Muscle of leg (tissue), 11 donors: Measurements from ENCODE around the gene BRI3. TPM values are rescaled to one million over a fixed set of nuclear protein-coding genes. Genes with fewer than 3 reads are reported as not detected.
A peak's percentile ranks its signal among the peaks of the same experiment; 100 is the strongest.

Source experiments
- DNase-seq: peaks from one replicate; pipeline ENCODE4 v3.0.0; 2013
- H3K27ac ChIP-seq: one replicate; pipeline ENCODE4 v1.5.1; 2013; ENCODE audit warnings: mild to moderate bottlenecking, low read length, control low read depth
- H3K27me3 ChIP-seq: one replicate; pipeline ENCODE4 v1.6.1; 2013; ENCODE audit warnings: low read length; ENCODE audit not compliant: control insufficient read depth, insufficient read depth
- H3K36me3 ChIP-seq: one replicate; pipeline ENCODE4 v1.6.1; 2013; ENCODE audit warnings: low read length; ENCODE audit not compliant: control insufficient read depth, insufficient read depth
- H3K4me1 ChIP-seq: one replicate; pipeline ENCODE4 v1.6.1; 2013; ENCODE audit warnings: low read length; ENCODE audit not compliant: control insufficient read depth, insufficient read depth
- H3K4me3 ChIP-seq: one replicate; pipeline ENCODE4 v1.5.1; 2013; ENCODE audit warnings: low read length, control low read depth
- H3K9me3 ChIP-seq: replicated peaks from 2 replicates; pipeline ENCODE4 v1.6.1; 2013; ENCODE audit warnings: low read depth, low read length; ENCODE audit not compliant: control insufficient read depth
- WGBS: methylation state at CpG from one replicate; pipeline ENCODE4 v1.1.5; 2013; ENCODE audit warnings: missing lambda C conversion rate; ENCODE audit not compliant: insufficient coverage; 5-methylcytosine and 5-hydroxymethylcytosine counted together
- polyA plus RNA-seq, 8 donors: library from polyadenylated mRNA; unstranded; fragments of 120-200 nt; gene quantifications; one replicate each; pipeline versions ENCODE4 v1.2.1 to v1.2.3, GENCODE V29; 2013; ENCODE audit warnings: inconsistent platforms in 1 of 8, low replicate concordance in 1 of 8; ENCODE audit not compliant: insufficient read length in 8 of 8, insufficient read depth in 1 of 8
- total RNA-seq: library from RNA; stranded (reverse); fragments of 120-200 nt; gene quantifications from one replicate; pipeline ENCODE4 v1.2.4, GENCODE V29; 2013

Gene BRI3
- total and polyA plus RNA-seq, 9 donors, result 62.9 to 106 (median 75.6) TPM

DNA sequence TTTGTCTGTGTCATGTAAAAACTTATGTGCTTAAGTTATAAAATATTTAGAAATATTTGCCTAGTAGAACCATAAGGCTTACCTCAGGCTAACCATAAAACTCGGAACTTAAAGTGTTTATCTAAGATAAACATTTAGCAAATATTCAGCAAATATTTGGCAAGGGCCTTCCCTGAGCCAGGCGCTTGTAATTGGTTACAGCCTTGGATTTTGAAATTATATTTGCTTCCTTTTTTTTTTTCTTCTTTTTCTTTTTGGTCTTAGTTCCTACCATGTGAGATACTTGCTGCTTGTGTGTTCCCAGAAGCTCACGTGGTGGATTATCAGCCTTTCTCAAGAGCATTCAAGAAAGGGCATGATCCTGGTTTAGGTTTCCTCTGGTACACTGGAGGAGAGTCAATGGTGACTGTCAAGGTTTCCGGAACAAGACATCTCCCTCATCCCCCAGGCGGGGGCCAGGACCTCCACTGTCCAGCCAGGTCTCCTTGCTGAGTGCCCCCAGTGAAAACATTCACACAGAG lies 5.2 kb upstream of the BRI3 start:
- Histone ChIP-seq H3K4me3 (no peak overlapping the region), H3K4me1 (peaks cover 6% of the 10 kb centered on the region), H3K27me3 (no peaks in the 10 kb centered on the region), H3K9me3 (no peaks in the 10 kb centered on the region), H3K27ac (no peak overlapping the region), H3K36me3 (no peaks in the 10 kb centered on the region)
- peak; percentile 51 for DNase-seq
- 20% methylated on average over 1 of the region's 5 CpGs for WGBS

DNA sequence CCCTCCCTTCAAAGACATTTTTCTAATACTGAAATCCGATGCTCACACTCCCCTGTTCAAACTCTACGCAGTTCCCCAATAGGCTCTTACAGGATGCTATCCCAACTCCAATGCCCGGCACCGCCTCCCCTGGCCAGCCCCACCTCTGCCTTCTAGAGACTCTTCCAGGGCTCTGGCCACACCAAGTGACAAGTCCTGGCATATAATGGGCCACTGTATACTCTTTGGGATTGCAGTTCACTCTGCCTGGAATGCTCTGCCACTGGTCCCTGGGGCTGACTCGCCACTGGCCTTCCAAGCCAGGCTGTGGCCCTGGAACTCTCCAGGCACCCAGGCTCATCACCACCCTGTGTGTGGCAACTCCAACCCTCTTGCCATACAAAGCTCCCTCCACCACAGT lies 3.1 kb upstream of the BRI3 start:
- H3K4me1 ChIP-seq, result peaks cover 20% of the 10 kb centered on the region
- peaks cover under 1% of the 10 kb centered on the region for H3K36me3 ChIP-seq
- WGBS, result 65% methylated on average over 5 of the region's 5 CpGs
- H3K4me3 ChIP-seq, result no peak overlapping the region
- no peak for DNase-seq
- H3K9me3 ChIP-seq, result no peaks in the 10 kb centered on the region
- no peak overlapping the region for H3K27ac ChIP-seq
- H3K27me3 ChIP-seq, result no peaks in the 10 kb centered on the region

DNA sequence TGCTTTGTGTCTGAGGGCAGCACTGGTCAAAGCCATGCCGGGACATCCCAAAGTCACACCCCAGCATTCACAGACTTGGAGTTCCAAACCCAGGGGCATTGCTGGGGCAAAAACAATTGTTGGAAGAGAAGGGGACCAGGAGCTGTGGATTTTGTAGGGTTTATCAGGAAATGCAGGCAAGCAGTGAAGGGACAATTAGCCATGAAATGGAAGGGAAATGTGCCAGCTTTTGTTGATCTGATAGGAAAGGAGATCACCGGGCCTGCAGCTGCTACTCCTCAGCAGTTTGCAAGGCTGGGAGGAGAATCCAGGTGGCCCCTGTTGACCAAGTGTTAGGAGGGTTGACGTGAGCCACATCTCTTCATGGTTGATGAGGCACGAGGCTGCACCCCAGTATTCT lies 2.5 kb upstream of the BRI3 start:
- Histone ChIP-seq H3K4me3 (no peak overlapping the region), H3K9me3 (no peaks in the 10 kb centered on the region), H3K27ac (no peak overlapping the region), H3K36me3 (peaks cover 3% of the 10 kb centered on the region), H3K4me1 (peaks cover 25% of the 10 kb centered on the region), H3K27me3 (no peaks in the 10 kb centered on the region)
- WGBS, result 69% methylated on average over 3 of the region's 4 CpGs
- DNase-seq, result no peak

DNA sequence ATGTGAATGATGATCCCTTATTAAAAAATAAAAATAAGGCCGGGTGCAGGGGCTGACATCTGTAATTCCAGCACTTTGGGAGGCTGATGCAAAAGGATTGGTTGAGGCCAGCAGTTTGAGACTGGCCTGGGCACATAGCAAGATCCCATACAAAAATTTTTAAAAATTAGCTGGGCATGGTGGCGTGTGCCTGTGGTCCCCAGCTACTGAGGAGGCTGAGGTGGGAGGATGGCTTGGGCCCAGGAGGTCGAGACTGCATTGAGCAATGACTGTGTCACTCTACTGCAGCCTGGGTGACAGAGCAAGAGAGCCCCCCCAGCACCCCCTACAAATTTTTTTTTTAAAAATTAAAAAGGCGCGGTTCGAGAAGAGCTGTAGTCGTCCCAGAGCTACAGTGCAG lies 1.2 kb upstream of the BRI3 start:
- 45% methylated on average over 2 of the region's 7 CpGs for WGBS

DNA sequence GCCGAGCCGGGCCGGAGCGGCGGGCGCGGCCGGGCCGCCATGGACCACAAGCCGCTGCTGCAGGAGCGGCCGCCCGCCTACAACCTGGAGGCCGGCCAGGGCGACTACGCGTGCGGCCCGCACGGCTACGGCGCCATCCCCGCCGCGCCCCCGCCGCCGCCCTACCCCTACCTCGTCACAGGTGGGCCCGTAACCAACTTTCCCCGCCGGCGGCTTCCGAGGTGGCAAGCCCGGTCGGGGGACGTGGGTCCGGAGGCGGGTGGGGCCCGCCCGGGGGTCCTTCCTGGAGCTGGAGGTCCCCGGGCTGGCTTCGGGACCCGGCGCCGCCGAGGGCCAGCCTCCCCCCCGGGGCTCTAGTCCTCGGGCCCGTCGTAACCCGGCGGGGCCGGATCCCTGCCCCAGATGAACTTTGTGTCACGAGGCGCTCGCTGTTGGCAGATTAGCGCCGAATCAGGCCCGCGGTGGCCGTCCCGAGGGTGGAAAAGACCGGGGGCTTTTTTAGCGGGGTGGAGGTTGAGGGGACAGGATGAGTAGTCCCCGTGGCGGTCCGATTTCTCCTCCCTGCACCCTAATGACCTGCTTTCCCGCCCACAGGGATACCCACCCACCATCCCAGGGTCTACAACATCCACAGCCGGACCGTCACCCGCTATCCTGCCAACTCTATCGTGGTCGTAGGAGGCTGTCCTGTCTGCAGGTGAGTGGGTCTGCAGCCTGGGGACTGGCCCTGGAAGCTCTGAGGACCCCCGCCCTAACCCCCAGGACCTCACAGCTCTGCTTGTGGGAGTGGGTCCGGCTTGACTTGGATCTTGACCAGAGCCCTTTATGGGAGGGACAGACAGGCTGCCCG lies 496 bp downstream of the BRI3 start:
- Histone ChIP-seq H3K9me3 (no peaks in the 10 kb centered on the region), H3K4me3 (peak overlapping the region; percentile 84), H3K27me3 (no peaks in the 10 kb centered on the region), H3K4me1 (peaks cover 55% of the 10 kb centered on the region), H3K27ac (peak overlapping the region; percentile 45), H3K36me3 (peaks cover 22% of the 10 kb centered on the region)
- WGBS, result under 1% methylated on average over 50 of the region's 77 CpGs
- no peak for DNase-seq

More for the DNA sequence above, 1.2 kb upstream of the BRI3 start:
- Histone ChIP-seq H3K4me1 (peaks cover 39% of the 10 kb centered on the region), H3K27me3 (no peaks in the 10 kb centered on the region), H3K36me3 (peaks cover 10% of the 10 kb centered on the region), H3K27ac (no peak overlapping the region), H3K9me3 (no peaks in the 10 kb centered on the region), H3K4me3 (peak overlapping the region; percentile 69)
- no peak for DNase-seq

DNA sequence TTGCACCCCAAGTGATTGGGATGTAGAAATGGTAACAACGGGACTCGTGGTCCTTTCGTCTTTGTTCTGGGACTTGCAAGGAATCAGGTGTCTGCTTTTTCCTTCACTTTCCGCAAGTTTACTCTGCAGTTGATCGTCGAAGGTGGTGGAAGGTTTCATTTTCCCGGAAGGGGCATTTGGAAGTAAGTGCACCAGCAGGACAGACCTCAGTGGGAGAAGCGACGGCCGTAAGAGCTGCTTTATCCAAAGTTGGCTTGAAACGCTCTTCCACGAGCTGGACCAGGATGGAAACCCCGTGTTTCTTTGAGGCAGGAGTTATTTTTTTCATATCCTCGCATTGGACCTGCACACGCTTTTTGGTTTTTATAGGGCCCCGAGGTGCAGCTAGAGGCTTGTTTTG lies 1.2 kb downstream of the BRI3 start:
- WGBS, result 17% methylated on average over 10 of the region's 16 CpGs
- Histone ChIP-seq H3K27ac (peak overlapping the region; percentile 45), H3K9me3 (no peaks in the 10 kb centered on the region), H3K27me3 (no peaks in the 10 kb centered on the region), H3K4me1 (peaks cover 62% of the 10 kb centered on the region), H3K4me3 (peak overlapping the region; percentile 84), H3K36me3 (peaks cover 28% of the 10 kb centered on the region)
- DNase-seq, result no peak

DNA sequence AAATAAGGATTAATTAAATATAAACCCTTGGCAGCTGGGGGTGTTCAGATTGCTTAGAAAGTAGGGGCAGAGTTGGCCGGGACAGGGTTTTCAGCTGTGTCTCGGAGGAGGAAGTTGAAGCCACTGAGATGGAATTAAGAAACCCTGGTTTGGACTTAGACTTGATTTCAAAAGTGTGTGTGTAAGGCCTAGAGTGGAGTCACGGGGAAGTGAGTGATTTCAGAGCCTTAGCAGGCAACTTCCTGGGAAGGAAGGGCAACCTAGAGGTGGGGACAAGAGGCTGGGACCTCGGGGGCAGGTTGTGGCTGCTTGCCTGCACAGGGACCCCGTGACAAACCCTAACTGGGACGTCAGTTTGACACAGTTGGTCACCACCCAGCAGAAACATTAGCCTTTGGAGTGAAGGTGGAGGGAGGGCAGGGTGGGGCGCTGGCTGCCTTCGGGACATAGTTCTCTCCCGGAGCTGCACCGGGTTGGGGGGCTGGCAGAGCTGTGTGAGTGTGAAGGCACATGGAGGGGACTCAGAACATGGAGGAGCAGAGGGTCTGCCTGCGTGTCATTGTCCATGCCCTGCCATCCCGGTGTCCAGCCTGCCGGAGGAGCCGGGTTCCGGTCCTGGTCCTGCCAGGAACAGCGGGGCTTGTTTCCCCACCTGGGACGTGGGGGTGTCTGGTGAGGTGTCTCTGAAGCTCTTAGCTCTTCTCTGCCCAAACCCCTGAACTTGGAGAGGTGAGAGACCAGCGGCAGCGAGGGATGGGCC lies 1.8 kb downstream of the BRI3 start:
- H3K27ac ChIP-seq, result peak overlapping the region; percentile 67
- H3K27me3 ChIP-seq, result no peaks in the 10 kb centered on the region
- H3K4me1 ChIP-seq, result peaks cover 68% of the 10 kb centered on the region
- H3K36me3 ChIP-seq, result peaks cover 34% of the 10 kb centered on the region
- peak overlapping the region; percentile 84 for H3K4me3 ChIP-seq
- 51% methylated on average over 8 of the region's 19 CpGs for WGBS
- DNase-seq, result peak; percentile 67
- H3K9me3 ChIP-seq, result no peaks in the 10 kb centered on the region

DNA sequence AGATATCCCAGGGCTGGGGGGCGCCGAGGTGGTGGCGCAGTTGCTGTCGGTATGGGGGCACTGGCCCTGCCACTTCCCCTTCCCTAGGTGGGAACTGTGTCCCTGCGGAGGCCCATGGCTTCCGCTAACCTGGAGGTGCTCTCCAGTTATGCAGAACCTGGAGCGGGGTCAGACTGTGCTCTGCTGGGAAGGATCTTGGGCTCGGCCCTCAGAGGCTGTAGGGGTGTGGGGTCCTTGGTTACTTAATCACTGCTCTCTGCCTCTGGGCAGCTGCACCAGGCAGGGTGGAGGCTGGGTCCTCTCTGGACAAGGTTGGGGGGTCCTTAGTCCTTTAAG lies 2.4 kb downstream of the BRI3 start:
- peaks cover 68% of the 10 kb centered on the region for H3K4me1 ChIP-seq
- 57% methylated on average over 4 of the region's 8 CpGs for WGBS
- H3K36me3 ChIP-seq, result peaks cover 38% of the 10 kb centered on the region

DNA sequence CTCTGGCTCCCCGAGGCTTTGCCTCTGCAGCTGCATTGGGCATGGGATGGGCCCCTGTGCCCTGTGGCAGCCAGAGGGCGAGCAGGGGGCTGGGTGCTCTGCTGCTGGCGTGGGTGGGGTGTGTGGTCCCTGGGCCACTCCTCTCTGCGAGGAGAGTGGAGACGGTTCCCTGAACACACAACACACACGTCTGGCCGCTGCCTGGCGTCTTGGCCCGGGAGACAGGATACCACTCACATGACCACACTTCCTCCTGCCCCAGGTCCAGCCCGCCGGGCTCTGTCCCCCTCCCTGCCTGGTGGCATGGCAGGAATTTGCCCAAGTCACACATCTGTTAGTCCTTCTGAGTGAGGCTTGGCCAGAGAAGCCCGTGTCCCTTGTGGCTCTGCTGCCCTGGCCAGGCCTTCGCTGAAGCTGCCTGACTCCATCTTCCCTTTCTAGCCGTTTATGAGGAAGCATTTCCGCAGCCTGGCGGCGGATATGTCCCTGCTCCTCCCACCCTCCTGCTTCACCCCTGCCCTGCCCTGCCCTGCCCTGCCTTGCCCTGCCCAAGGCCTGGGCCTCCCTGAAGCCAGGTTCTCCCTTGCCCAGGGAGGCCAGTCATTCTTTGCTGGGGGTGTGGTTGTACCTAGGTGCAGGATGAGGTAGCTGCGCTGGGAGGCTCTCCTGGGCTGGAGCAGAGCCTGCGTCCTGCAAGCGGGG lies 3.0 kb downstream of the BRI3 start:
- H3K36me3 ChIP-seq, result peaks cover 38% of the 10 kb centered on the region
- H3K9me3 ChIP-seq, result no peaks in the 10 kb centered on the region
- DNase-seq, result peak; percentile 80

More for the DNA sequence above, 2.4 kb downstream of the BRI3 start:
- H3K27me3 ChIP-seq, result no peaks in the 10 kb centered on the region
- H3K27ac ChIP-seq, result peak overlapping the region; percentile 67
- peak overlapping the region; percentile 32 for H3K4me3 ChIP-seq
- DNase-seq, result no peak
- H3K9me3 ChIP-seq, result no peaks in the 10 kb centered on the region

More for the DNA sequence above, 3.0 kb downstream of the BRI3 start:
- peak overlapping the region; percentile 67 for H3K27ac ChIP-seq
- peaks cover 71% of the 10 kb centered on the region for H3K4me1 ChIP-seq
- 23% methylated on average over 11 of the region's 20 CpGs for WGBS
- H3K27me3 ChIP-seq, result no peaks in the 10 kb centered on the region
- H3K4me3 ChIP-seq, result peak overlapping the region; percentile 32
